ENCODE results near the gene FLT4.

FLT4 gene

DNA sequence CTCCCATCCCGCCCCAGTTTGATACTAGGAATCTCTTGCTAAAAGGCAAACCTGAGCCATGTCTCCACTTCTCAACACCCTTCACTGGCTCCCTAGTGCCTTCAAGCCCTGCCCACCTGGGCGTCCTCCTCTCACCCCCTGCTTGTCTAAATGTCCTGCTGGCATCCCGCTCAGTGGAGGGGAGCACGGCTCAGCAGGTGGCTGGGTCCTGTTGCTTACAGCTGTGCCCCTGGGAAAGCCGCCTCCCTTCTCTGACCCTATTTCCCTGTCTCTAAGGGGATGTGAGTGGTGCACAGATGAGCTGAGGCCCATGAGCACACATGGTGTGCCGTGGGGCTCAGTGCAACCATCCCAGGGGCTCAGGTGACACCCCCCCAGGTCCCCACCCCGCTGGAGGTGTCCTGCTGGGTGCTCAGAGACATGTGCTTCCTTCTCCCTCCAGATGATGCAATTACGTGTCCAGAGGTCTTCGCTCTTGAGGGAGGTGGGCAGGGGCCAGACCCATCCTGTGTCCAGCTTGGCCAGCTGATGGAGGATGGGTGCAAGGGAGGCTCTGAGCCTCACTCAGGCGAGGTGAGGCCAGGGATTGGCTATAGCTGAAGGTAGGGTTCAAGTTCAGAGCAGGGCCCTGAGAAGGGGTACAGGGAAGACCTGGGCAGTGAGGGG, 24.1 kb downstream of the FLT4 start:
- no peak for DNase-seq

DNA sequence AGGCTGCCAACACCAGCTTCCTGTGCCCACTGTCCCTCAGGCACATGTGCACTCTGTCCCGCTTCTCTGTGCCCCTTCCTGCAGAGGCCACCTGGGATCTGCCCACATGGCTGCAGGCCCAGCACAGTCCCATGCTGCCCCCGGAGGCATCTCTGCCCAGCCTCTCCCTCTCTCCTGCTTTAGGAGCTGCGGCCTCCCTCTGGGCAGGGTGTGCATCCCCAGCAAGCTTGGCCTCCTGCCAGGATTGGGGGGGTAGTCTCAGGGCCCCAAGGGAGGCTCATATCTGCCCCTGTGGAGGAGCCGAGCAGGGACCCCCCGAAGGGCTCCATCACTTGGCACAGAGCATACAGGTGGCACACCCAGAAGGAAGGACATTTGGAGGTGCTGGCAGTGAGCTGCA, 24.8 kb downstream of the FLT4 start:
- DNase-seq: no peak

DNA sequence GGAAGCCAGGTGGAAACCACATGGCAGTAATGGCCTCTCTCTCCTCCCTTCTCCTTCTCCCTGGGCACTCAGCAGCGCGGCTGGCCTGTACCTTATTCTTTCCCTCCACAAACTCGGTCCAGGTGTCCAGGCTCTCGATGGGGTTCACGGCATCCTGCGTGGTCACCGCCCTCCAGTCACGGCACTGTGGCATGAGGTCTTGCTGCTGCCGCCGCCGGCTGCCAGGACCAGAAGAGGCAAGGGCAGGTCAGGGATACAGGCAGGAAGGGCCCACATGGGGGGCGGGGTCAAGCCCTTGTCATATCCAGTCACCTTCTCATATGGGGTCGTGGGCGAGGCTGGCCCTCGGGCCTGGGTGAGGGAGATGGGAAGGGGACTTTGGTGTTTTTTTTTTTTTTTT, 25.6 kb downstream of the FLT4 start:
- no peak for DNase-seq

DNA sequence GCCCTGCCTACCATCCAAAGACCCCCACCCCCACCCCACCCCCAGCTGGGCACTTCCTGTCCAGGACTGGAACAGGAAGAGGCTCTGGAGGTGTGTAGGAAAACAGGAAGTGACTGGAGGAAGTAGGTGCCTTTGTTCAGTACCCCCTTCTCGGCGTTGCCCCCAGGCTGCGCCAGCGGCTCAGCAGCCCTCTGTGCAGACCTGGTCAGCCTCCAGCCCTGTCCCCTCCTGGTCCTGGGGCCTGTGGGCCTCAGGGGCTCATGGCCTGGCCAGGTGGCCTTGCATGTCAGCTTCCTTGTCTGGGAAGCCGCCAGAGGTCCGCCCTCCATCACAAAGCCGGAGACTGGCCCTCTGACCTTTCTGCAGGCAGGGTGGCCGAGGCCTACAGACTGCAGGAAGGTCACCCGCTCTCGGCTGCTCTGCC, 26.0 kb downstream of the FLT4 start:
- DNase-seq: no peak

DNA sequence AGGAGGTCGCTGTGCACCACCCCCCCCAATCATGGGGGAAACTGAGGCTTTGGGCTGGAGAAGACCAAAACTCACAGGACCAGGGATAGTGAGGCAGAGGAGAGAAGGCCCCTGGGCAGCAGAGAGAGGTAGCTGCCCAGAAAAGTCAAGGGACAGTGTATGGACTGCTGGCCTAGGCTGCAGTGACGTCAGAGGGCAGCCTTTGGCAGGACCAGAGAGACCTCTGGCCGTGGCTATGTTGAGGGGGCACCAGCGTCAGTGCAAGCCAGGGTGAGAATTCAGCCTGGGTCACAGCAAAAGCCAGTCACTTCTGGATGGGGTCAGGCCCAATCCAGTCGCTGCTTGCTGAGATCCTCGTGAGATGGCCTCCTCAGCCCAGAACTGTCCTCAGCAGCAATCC, 26.5 kb downstream of the FLT4 start:
- no peak for DNase-seq

DNA sequence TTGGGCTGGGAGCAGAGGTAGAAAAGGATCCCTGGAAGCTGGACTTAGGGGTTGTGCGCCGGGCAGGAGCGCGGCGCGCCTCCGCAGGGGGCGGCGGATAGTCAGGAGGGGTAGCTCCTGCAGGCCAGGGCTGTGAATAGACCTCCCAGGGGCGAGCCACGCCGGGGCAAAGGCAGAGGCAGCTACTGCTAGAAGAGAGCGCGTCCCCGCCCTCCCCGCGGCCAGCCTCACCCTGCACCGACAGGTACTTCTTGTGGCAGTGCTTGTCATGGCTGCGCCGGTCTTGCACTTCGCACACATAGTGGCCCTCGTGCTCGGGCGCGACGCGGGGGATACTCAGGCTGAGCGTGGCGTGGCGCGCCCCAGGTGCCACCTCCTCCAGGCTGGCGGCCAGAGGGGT, 28.1 kb downstream of the FLT4 start:
- no peak for DNase-seq

GRCh38 chr5:180620014-180620413, 29.4 kb downstream of the FLT4 start:
- no peak for DNase-seq

DNA sequence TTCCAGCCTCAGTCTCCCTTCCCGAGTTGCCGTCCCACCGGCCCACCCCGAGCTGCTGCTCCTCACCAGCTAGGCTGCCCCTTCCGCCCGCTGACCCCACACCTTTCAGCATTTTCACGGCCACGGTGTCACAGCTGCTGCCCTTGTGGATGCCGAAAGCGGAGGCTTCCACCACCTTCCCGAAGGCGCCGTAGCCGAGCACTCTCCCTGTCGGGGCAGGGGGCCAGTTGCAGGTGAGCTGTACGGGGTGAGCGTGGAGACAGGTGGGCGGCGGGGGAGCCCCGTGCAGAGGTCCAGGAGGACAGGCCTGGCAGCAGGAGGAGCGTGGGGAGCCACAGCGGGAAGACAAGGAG, 29.9 kb downstream of the FLT4 start:
- DNase-seq: no peak

DNA sequence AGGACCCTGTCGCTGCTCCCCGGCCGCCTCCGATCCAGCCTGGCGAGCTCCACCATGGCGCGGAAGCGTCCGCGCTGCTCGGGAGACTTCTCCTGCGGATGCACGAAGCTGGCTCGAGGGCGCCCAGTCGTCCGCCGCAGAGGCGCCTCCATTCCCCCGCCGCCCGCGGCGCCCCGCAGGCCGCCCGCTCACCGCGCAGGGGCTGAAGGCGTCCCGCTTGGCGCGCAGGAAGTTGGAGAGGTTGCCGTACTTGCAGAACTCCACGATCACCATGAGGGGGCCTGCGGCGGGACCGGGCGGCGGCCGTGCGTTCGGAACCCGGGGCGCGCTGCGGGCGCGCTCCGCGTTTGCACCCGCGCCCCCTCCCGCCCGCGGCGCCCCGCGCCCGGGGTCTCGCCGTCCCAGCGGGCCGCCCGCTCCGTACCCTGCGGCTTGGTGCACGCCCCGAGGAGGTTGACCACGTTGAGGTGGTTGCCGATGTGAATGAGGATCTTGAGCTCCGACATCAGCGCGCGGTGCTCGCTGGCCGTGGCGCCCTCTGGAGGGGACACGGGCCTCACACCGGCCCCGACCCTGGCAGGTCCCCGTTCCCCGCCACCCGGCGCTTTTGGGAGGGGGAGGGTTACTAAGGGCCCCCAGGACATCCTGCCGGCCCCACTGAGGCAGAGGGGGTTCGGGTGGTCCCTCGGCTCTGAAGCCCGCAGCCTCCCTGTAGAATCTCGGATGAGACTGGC, 30.4 kb downstream of the FLT4 start:
- DNase-seq: peak; percentile 73

DNA sequence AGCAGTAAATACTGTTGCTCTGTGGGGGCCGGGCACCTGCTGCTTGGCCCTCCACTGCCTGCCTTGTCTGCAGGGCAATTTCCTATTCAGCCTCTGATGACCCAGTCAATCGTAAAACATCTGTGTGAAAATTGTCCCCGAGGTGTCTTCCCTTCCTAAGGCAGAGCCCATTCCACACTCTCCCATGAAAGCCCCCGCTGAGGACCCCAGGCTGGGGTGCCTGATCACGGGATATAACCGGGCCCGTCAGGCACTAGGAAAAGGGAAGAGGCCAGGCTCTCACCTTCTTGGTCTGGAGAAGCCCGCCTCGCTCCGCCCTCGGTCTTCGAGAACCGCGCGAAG, 30.9 kb downstream of the FLT4 start:
- DNase-seq: no peak

DNA sequence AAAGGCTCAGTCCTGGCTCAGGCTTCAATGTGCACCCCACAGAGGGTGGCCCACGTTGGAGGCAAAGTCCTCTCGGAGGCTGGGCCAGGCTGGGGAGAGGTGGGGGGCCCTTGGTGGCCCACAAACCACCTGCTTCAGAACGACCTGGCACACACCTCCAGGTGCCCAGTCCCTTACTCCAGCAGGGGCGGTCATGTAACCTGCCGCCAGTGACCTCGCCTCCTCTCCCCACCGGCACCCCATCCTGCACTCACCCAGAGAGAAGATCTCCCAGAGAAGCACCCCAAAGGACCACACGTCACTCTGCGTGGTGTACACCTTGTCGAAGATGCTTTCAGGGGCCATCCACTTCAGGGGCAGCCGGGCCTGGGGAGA, 35.6 kb downstream of the FLT4 start:
- no peak for DNase-seq

- DNase-seq: no peak
These were observed 36.1 kb downstream of the FLT4 start for GRCh38 chr5:180613188-180613813.

DNA sequence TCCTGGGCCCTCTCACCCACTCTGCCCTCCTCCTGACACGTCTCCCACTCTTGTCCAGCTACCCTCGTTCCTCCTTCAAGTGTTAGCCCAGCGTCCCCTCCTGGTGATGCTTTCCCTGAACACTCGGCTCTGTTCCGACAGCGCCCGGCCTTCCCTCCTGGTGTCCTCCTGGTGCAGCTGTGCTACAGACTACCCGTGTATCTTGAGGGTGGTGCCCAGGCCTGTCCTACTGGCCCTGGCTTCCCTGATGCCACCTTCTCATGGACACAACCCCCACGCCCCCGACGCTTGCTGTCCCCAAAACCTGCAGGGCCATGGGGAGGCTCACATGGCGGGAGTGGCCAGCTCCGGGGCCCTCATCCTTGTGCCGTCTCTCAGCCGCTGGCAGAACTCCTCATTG, 36.7 kb downstream of the FLT4 start:
- DNase-seq: no peak

- DNase-seq: no peak
These were observed 38.1 kb downstream of the FLT4 start for GRCh38 chr5:180611140-180611850.

- no peak for DNase-seq
These were observed 39.4 kb downstream of the FLT4 start for GRCh38 chr5:180609817-180610550.

DNA sequence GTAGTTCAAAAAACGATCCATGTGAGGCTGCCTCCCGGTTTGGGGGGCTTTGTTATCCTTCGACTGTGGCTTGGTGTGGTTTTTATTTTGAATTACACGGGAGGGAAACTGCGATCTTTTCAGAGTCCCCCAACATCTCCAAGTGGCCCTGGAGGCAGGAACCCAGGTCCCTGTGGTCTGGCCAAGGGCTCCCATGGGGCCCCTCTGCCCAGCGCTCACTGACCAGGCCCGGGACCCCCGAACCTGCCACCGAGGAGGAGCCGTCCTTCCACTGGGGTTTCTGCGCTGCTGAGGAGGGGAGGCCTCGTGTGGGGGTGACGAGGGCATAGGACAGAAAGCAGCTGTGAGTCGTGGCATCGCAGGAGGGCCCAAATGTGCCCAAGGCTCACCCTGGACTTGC, 40.0 kb downstream of the FLT4 start:
- no peak for DNase-seq

- no peak for DNase-seq
These were observed 40.7 kb downstream of the FLT4 start for GRCh38 chr5:180608572-180609310.

DNA sequence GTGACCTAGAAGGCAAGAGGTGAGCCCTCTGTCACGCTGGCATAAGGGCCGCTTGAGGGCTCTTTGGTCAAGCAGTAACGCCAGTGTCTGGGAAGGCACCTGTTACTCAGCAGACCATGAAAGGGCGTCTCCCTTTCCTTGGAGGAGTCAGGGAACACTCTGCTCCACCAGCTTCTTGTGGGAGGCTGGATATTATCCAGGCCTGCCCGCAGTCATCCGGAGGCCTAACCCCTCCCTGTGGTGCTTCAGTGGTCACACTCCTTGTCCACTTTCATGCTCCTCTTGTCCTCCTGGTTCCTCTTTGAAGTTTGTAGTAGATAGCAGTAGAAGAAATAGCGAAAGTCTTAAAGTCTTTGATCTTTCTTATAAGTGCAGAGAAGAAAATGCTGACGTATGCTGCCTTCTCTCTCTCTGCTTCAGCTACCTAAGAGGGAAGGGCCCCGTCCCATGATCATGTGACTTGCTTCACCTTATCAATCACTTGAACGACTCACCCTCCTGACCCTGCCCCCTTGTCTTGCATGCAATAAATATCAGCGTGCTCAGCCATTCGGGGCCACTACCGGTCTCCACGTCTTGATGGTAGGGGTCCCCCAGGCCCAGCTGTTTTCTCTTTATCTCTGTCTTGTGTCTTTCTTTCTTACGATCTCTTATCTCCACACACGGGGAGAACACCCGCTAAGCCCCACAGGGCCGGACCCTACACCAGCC, 41.4 kb downstream of the FLT4 start:
- no peak for DNase-seq

DNA sequence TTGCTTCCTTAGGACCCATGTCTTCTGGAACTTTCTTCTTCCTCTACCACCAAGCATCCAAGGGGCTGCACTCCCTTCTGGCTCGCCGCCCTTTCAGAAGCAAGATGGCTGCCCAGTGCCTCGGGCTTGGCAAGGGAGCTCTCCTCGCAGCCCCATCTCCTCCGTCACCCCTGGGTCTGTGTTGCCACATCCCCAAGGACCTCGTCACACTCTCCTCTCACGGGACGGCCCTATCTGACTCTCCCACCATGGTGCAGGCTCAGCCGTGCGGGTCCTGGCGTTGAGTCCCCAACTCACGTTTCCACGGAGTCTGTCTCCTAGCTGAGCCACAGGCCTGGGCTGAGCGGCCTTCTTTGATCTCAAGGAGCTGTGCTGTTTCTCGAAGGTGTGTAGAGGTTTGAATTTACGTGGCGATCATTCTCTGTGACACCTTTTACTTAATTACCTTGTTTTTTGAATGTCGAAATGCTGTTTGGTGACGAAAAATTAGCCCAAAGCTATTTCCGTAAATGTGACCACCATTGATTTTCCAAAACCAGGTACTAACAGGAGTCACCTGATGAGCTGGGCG, 43.1 kb downstream of the FLT4 start:
- DNase-seq: no peak

DNA sequence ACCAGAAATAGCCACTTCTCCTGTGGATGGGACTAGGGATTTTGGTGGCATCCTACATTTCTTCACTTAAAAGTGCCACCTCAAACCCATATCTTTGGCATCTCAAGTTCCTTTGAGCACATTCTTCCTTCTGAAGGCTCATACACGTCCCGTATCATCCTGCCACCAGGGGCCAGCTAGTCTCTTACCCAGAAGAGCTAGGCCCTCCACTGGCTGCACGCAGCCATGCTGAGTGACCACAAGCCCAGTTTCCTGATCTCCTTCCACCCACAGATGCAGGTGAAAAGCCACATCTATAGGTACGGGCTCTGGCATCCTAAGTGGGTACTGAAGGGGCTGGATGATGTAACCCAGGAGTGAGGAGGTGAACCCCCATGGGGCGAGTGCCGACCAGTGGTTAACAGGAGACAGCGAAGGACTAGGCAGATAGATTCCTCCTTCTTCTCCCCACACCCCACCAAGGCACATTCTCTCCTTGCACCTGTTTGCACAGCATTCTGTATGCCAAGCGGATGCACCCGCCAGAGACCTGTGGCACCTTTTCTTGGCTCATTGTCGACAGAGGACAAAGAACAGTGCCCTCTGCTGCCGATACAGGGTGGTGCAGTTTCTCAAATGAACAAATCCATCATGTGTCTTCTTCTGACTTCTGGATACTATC, 43.7 kb downstream of the FLT4 start:
- DNase-seq: no peak

- DNase-seq: no peak
These were observed 45.1 kb downstream of the FLT4 start for GRCh38 chr5:180604271-180604670.

All from right forelimb (tissue), 1 donor.